ENCODE results near the gene SENP3.
A peak's percentile ranks its signal among the peaks of the same experiment; 100 is the strongest.

SENP3 gene

DNA sequence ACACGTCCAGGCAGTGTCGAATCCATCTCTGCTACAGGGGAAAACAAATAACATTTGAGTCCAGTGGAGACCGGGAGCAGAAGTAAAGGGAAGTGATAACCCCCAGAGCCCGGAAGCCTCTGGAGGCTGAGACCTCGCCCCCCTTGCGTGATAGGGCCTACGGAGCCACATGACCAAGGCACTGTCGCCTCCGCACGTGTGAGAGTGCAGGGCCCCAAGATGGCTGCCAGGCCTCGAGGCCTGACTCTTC, 10.5 kb downstream of the SENP3 start:
- TF ChIP-seq, protein P1, sequence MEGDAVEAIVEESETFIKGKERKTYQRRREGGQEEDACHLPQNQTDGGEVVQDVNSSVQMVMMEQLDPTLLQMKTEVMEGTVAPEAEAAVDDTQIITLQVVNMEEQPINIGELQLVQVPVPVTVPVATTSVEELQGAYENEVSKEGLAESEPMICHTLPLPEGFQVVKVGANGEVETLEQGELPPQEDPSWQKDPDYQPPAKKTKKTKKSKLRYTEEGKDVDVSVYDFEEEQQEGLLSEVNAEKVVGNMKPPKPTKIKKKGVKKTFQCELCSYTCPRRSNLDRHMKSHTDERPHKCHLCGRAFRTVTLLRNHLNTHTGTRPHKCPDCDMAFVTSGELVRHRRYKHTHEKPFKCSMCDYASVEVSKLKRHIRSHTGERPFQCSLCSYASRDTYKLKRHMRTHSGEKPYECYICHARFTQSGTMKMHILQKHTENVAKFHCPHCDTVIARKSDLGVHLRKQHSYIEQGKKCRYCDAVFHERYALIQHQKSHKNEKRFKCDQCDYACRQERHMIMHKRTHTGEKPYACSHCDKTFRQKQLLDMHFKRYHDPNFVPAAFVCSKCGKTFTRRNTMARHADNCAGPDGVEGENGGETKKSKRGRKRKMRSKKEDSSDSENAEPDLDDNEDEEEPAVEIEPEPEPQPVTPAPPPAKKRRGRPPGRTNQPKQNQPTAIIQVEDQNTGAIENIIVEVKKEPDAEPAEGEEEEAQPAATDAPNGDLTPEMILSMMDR (conservative IDR thresholded peaks at IDR 0.05; ENCODE audit: low read length), result no peak
- H3K4me3 ChIP-seq (ENCODE audit: low read length), result peak overlapping the region; percentile 74
- DNase-seq (ENCODE audit: low read depth), result no peak

GRCh38 chr17:7572588-7573323, 11.0 kb downstream of the SENP3 start:
- TF ChIP-seq, protein P1 (conservative IDR thresholded peaks at IDR 0.05; ENCODE audit: low read length), result no peak
- peak overlapping the region; percentile 97 for H3K4me3 ChIP-seq (ENCODE audit: low read length)
- peak; percentile 100 for DNase-seq (ENCODE audit: low read depth)

- TF ChIP-seq, protein P1 (conservative IDR thresholded peaks at IDR 0.05; ENCODE audit: low read length), result no peak
- H3K4me3 ChIP-seq (ENCODE audit: low read length), result peak overlapping the region; percentile 97
- peak; percentile 90 for DNase-seq (ENCODE audit: low read depth)
Observed at GRCh38 chr17:7573324-7574080, 11.8 kb downstream of the SENP3 start.

DNA sequence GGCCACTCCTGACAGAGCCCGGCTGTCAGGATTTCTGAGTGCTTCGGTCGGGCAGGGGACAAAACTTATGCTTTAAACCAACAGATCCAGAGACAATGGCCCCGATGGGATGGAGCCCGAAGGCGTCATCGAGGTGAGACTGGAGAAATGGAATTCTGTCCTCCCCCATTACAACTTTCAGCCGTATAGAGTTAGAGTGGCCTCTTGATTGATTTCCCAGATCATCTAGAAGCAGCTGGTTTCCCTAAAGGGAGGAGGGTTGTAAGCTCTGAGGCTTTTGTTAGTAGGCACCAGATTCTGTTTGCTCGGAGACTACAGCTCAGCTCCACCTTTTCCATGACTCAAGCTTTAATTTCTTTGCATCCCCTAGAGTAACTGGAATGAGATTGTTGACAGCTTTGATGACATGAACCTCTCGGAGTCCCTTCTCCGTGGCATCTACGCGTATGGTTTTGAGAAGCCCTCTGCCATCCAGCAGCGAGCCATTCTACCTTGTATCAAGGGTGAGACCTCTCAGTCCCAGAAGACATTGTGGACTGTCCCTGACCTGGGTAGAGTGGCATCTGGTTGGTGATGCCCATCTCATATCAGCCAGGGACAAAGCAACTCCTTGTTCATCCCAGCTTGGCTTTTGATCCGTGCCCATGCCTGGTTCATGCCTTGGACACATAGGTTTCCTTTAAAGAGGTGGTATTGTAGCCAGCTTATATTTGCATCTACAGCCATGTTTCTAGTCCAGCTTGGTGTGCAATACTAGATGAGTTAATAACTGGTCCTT, 12.6 kb downstream of the SENP3 start:
- DNase-seq (ENCODE audit: low read depth), result no peak
- peak overlapping the region; percentile 97 for H3K4me3 ChIP-seq (ENCODE audit: low read length)
- TF ChIP-seq, protein P1 (conservative IDR thresholded peaks at IDR 0.05; ENCODE audit: low read length), result no peak

- TF ChIP-seq, protein P1 (conservative IDR thresholded peaks at IDR 0.05; ENCODE audit: low read length), result no peak
- DNase-seq (ENCODE audit: low read depth), result no peak
- peak overlapping the region; percentile 97 for H3K4me3 ChIP-seq (ENCODE audit: low read length)
Observed at GRCh38 chr17:7575481-7575883, 13.8 kb downstream of the SENP3 start.

GRCh38 chr17:7575959-7576358, 14.2 kb downstream of the SENP3 start:
- no peak overlapping the region; the same call in 1 of the 2 replicates for H3K4me3 ChIP-seq (ENCODE audit: low read length)
- TF ChIP-seq, protein P1 (conservative IDR thresholded peaks at IDR 0.05; ENCODE audit: low read length), result no peak
- DNase-seq (ENCODE audit: low read depth), result no peak
